HepG2 (cell line): ENCODE measurements around the gene CTSA. TPM values are rescaled to one million over a fixed set of nuclear protein-coding genes. Genes with fewer than 3 reads are reported as not detected.

Experiments used
- ATF7 ChIP-seq, 2 experiments: fragments of 450-650 bp in 1 of 2; sonication (generic) in 1 of 2; formaldehyde crosslinking in 1 of 2; IDR thresholded peaks; 2 replicates each; pipeline versions ENCODE4 v1.4.0 to v1.6.1; 2016 to 2020; ENCODE audit warnings: antibody characterized with exemption in 1 of 2, mild to moderate bottlenecking in 1 of 2, missing genetic modification reagents in 1 of 2
- BHLHE40 ChIP-seq: IDR thresholded peaks from 2 replicates; pipeline ENCODE4 v1.6.1; 2011; ENCODE audit warnings: low read length, improper control_type of control experiment
- HIC2 ChIP-seq: sonication (generic); formaldehyde crosslinking; IDR thresholded peaks from 2 replicates; pipeline ENCODE4 v1.9.0; 2022; ENCODE audit warnings: low read depth, missing genetic modification reagents
- HOXA7 ChIP-seq: sonication (generic); formaldehyde crosslinking; IDR thresholded peaks from 2 replicates; pipeline ENCODE4 v1.8.1; 2022; ENCODE audit warnings: mild to moderate bottlenecking, missing genetic modification reagents, moderate library complexity
- PCBP1 ChIP-seq: fragments of 200-400 bp; formaldehyde crosslinking; IDR thresholded peaks from 2 replicates; pipeline ENCODE4 v1.6.1; 2017; ENCODE audit warnings: mild to moderate bottlenecking, low read depth, low read length, borderline replicate concordance
- SATB2 ChIP-seq: sonication (generic); formaldehyde crosslinking; IDR thresholded peaks from 2 replicates; pipeline ENCODE4 v1.5.0; 2020; ENCODE audit warnings: missing genetic modification reagents
- THYN1 ChIP-seq: sonication (generic); formaldehyde crosslinking; IDR thresholded peaks from 2 replicates; pipeline ENCODE4 v1.8.1; 2023; ENCODE audit warnings: low read depth, mild to moderate bottlenecking, moderate library complexity, missing genetic modification reagents, borderline replicate concordance
- ZBTB25 ChIP-seq: IDR thresholded peaks from 2 replicates; pipeline ENCODE4 v1.6.1; 2018; ENCODE audit warnings: missing genetic modification reagents
- ZBTB49 ChIP-seq: sonication (generic); formaldehyde crosslinking; IDR thresholded peaks from 2 replicates; pipeline ENCODE4 v1.4.0; 2020; ENCODE audit warnings: missing genetic modification reagents, borderline replicate concordance
- ZGPAT ChIP-seq: IDR thresholded peaks from 2 replicates; pipeline ENCODE4 v1.6.1; 2016; ENCODE audit warnings: mild to moderate bottlenecking
- ZNF18 ChIP-seq: sonication (generic); formaldehyde crosslinking; IDR thresholded peaks from 2 replicates; pipeline ENCODE4 v1.8.0; 2022; ENCODE audit warnings: mild to moderate bottlenecking, missing genetic modification reagents; ENCODE audit not compliant: insufficient replicate concordance
- ZNF547 ChIP-seq: sonication (generic); formaldehyde crosslinking; IDR thresholded peaks from 2 replicates; pipeline ENCODE4 v1.5.1; 2020; ENCODE audit warnings: mild to moderate bottlenecking, missing genetic modification reagents
- ZNF552 ChIP-seq: sonication (generic); formaldehyde crosslinking; IDR thresholded peaks from 2 replicates; pipeline ENCODE4 v1.9.0; 2022; ENCODE audit warnings: missing genetic modification reagents, mild to moderate bottlenecking, borderline replicate concordance
- ZNF567 ChIP-seq: sonication (generic); formaldehyde crosslinking; IDR thresholded peaks from 2 replicates; pipeline ENCODE4 v1.8.1; 2023; ENCODE audit warnings: mild to moderate bottlenecking, missing genetic modification reagents, borderline replicate concordance
- ZNF652 ChIP-seq: IDR thresholded peaks from 2 replicates; pipeline ENCODE4 v1.6.1; 2016; ENCODE audit warnings: low read depth, borderline replicate concordance
- ZUFSP ChIP-seq: sonication (generic); formaldehyde crosslinking; IDR thresholded peaks from 2 replicates; pipeline ENCODE4 v1.9.0; 2021; ENCODE audit warnings: missing genetic modification reagents, mild to moderate bottlenecking, borderline replicate concordance
- polyA plus RNA-seq, 8 experiments: library from polyadenylated mRNA; depleted of rRNA in 3 of 8; stranded (reverse) in 7 of 8; unstranded in 1 of 8; fragments of >200 nt; fragmentation: Illumina TruSeq in 4 of 8; extraction: Trizol in 4 of 8; gene quantifications; 2 replicates each; pipeline versions ENCODE4 v1.2.1 to v1.2.3, GENCODE V29; 2011 to 2016; ENCODE audit warnings: low read depth in 4 of 8, missing spikeins in 1 of 8, mixed read lengths in 1 of 8; ENCODE audit not compliant: insufficient read depth in 1 of 8
- total RNA-seq, 5 experiments: library from RNA; depleted of rRNA; stranded (reverse); fragments of >200 nt; fragmentation: Illumina TruSeq; extraction: Trizol; gene quantifications; 2 replicates each; pipeline ENCODE4 v1.2.3, GENCODE V29; 2016; ENCODE audit warnings: low read depth in 1 of 5

The CTSA gene
- total and polyA plus RNA-seq, 2 of the 13 experiments (the other 11 are each of a cell fraction or from before 2014, with no cell fraction given) = 202 to 231 TPM

- TF ChIP-seq ZBTB25 (CRISPR knock-in tag) (peak; percentile 98), THYN1 (CRISPR knock-in tag) (peak; percentile 97; the same call in 1 of the 2 replicates), ZGPAT (CRISPR knock-in tag) (peak; percentile 100), ZNF547 (peak; percentile 99), ZNF567 (peak; percentile 94; the same call in 1 of the 2 replicates), ATF7 (IDR thresholded peaks at IDR 0.05) (no peak), ATF7 (CRISPR knock-in tag; IDR thresholded peaks at IDR 0.05) (peak; percentile 88), ZNF652 (CRISPR knock-in tag) (peak; percentile 41; the same call in 1 of the 2 replicates), BHLHE40 (peak; percentile 98), ZUFSP (peak; percentile 92; the same call in 1 of the 2 replicates), ZNF552 (peak; percentile 99), ZBTB49 (CRISPR knock-in tag) (peak; percentile 96), SATB2 (CRISPR knock-in tag) (peak; percentile 93), HOXA7 (CRISPR knock-in tag) (peak; percentile 89; the same call in 1 of the 2 replicates), ZNF18 (CRISPR knock-in tag) (peak; percentile 95), PCBP1 (peak; percentile 99), HIC2 (CRISPR knock-in tag) (peak; percentile 68)
Measured at GRCh38 chr20:45890985-45891983, at the start of gene CTSA, which contains the start of gene NEURL2 (continued).
